ENCODE measurements around the gene AMBP.

GRCh38 chr9:114092336-114092735 lies 14.2 kb upstream of the AMBP start:
- TF ChIP-seq, protein P1, sequence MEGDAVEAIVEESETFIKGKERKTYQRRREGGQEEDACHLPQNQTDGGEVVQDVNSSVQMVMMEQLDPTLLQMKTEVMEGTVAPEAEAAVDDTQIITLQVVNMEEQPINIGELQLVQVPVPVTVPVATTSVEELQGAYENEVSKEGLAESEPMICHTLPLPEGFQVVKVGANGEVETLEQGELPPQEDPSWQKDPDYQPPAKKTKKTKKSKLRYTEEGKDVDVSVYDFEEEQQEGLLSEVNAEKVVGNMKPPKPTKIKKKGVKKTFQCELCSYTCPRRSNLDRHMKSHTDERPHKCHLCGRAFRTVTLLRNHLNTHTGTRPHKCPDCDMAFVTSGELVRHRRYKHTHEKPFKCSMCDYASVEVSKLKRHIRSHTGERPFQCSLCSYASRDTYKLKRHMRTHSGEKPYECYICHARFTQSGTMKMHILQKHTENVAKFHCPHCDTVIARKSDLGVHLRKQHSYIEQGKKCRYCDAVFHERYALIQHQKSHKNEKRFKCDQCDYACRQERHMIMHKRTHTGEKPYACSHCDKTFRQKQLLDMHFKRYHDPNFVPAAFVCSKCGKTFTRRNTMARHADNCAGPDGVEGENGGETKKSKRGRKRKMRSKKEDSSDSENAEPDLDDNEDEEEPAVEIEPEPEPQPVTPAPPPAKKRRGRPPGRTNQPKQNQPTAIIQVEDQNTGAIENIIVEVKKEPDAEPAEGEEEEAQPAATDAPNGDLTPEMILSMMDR (IDR thresholded peaks at IDR 0.05) = no peak
- TF ChIP-seq ZFX (IDR thresholded peaks at IDR 0.05; ENCODE audit: borderline replicate concordance) = no peak

All from 22Rv1 (cell line).